ENCODE results near the gene WDR3.
"Not testable (repeated sequence)": the region's sequence is repeated elsewhere in the genome, so short reads cannot be mapped to it uniquely, and the experiment has no call there.

WDR3 gene

DNA sequence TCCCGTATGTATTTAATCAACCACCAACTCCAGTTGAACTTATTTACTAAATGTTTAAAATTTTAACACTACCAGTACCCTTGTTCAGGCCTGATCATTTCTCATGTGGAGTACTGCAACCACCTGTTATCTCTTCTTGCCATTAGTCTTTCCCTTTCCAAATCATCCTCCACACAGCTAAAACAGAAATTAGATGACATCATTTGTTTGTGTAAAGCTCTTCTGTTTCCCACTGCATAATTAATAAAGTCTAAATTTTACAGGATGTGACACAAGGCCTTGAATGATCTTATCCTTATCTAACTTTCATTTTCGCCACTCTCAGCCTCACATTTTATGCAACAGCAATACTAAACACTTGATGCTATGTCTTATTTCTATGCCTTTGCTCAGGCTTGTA is 24.5 kb upstream of the WDR3 start:
- Histone ChIP-seq H3K56ac (ENCODE audit: low read length) (no peak overlapping the region), H3K4me3 (ENCODE audit: low read length) (no peak overlapping the region), H3K4ac (ENCODE audit: low read depth, low read length) (no peak overlapping the region), H2BK120ac (ENCODE audit: low read depth, low read length) (no peak overlapping the region), H4K8ac (ENCODE audit: low read depth, low read length) (no peak overlapping the region), H3K18ac (ENCODE audit: low read length) (no peak overlapping the region), H2BK15ac (replicated peaks; ENCODE audit: low read depth) (no peak overlapping the region), H3K4me1 (ENCODE audit: control insufficient read depth, low read depth, low read length) (no peaks in the 10 kb centered on the region), H3K27me3 (ENCODE audit: insufficient read depth, low read length, poor library complexity) (no peaks in the 10 kb centered on the region), H3K9ac (ENCODE audit: low read length) (no peak overlapping the region), H2BK5ac (ENCODE audit: low read length) (no peak overlapping the region), H3K23ac (ENCODE audit: low read length) (no peak overlapping the region), H4K5ac (ENCODE audit: low read length) (no peak overlapping the region), H3K27ac (ENCODE audit: low read depth, low read length) (no peak overlapping the region), H3K36me3 (ENCODE audit: control insufficient read depth, insufficient read depth, low read length) (no peaks in the 10 kb centered on the region), H3K4me2 (ENCODE audit: low read length) (no peak overlapping the region), H3K79me1 (ENCODE audit: low read length) (no peaks in the 10 kb centered on the region), H2AK5ac (ENCODE audit: low read length) (no peak overlapping the region), H3K79me2 (ENCODE audit: control insufficient read depth, insufficient read depth, low read length) (no peaks in the 10 kb centered on the region)
- DNase-seq = no peak
- no CpG with 5 or more reads among the region's 2 CpGs for WGBS (ENCODE audit: extremely low coverage, insufficient coverage, low lambda C conversion rate)

DNA sequence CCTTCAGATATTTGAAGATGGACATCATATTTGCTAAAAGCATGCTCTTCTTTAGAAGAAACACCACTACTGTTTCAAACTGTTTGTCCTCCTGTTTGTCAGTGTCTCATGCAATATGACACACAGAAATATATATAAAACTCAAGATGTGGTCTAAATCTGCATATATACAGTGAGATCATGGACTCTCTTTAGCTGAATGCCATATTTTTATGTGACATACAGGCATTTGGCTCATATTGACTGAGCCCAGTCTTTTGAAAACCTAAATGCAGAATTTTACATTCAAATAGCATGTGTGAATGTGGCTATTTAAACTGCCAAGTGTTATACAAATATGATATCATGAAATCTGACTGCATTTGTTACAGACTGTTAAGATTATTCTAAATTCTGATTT is 18.5 kb upstream of the WDR3 start:
- no peak overlapping the region for H2BK120ac ChIP-seq (ENCODE audit: low read depth, low read length)
- no peak overlapping the region for H3K4ac ChIP-seq (ENCODE audit: low read depth, low read length)
- no peak overlapping the region for H2BK5ac ChIP-seq (ENCODE audit: low read length)
- no peak overlapping the region for H3K27ac ChIP-seq (ENCODE audit: low read depth, low read length)
- H3K56ac ChIP-seq (ENCODE audit: low read length) = no peak overlapping the region
- no peak for DNase-seq
- H4K5ac ChIP-seq (ENCODE audit: low read length) = no peak overlapping the region
- H3K36me3 ChIP-seq (ENCODE audit: control insufficient read depth, insufficient read depth, low read length) = no peaks in the 10 kb centered on the region
- no peak overlapping the region for H2BK15ac ChIP-seq (replicated peaks; ENCODE audit: low read depth)
- H3K9ac ChIP-seq (ENCODE audit: low read length) = no peak overlapping the region
- no peak overlapping the region for H3K23ac ChIP-seq (ENCODE audit: low read length)
- no peaks in the 10 kb centered on the region for H3K27me3 ChIP-seq (ENCODE audit: insufficient read depth, low read length, poor library complexity)
- no peaks in the 10 kb centered on the region for H3K4me1 ChIP-seq (ENCODE audit: control insufficient read depth, low read depth, low read length)
- no peaks in the 10 kb centered on the region for H3K79me2 ChIP-seq (ENCODE audit: control insufficient read depth, insufficient read depth, low read length)
- H3K79me1 ChIP-seq (ENCODE audit: low read length) = no peaks in the 10 kb centered on the region
- H3K4me2 ChIP-seq (ENCODE audit: low read length) = no peak overlapping the region
- no peak overlapping the region for H4K8ac ChIP-seq (ENCODE audit: low read depth, low read length)
- no peak overlapping the region for H3K4me3 ChIP-seq (ENCODE audit: low read length)
- no peak overlapping the region for H2AK5ac ChIP-seq (ENCODE audit: low read length)
- H3K18ac ChIP-seq (ENCODE audit: low read length) = no peak overlapping the region

DNA sequence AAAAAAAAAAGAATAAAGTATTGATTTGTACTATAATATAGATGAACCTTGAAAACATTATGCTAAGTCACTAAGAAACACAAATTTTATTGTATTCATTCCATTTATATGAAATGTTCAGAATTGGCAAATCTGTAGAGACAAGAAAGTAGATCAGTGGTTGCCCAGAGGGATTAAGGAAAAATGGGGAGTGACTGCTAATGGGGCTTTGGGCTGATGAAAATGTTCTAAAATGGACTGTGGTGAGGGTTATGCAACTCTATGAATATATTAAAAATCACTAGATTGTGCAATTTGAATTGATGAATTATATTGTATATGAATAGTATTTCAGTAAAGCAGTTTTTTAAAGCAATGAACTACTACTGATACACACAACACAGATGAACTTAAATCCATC is 10.2 kb upstream of the WDR3 start:
- Histone ChIP-seq H3K79me2 (ENCODE audit: control insufficient read depth, insufficient read depth, low read length) (peaks cover 1% of the 10 kb centered on the region), H2AK5ac (ENCODE audit: low read length) (no peak overlapping the region), H2BK120ac (ENCODE audit: low read depth, low read length) (no peak overlapping the region), H2BK15ac (replicated peaks; ENCODE audit: low read depth) (no peak overlapping the region), H3K4me3 (ENCODE audit: low read length) (no peak overlapping the region), H3K4me2 (ENCODE audit: low read length) (no peak overlapping the region), H3K36me3 (ENCODE audit: control insufficient read depth, insufficient read depth, low read length) (peaks cover 2% of the 10 kb centered on the region), H3K4me1 (ENCODE audit: control insufficient read depth, low read depth, low read length) (no peaks in the 10 kb centered on the region), H3K18ac (ENCODE audit: low read length) (no peak overlapping the region), H3K27me3 (ENCODE audit: insufficient read depth, low read length, poor library complexity) (no peaks in the 10 kb centered on the region), H4K5ac (ENCODE audit: low read length) (no peak overlapping the region), H3K27ac (ENCODE audit: low read depth, low read length) (no peak overlapping the region), H3K4ac (ENCODE audit: low read depth, low read length) (no peak overlapping the region), H3K23ac (ENCODE audit: low read length) (no peak overlapping the region), H3K79me1 (ENCODE audit: low read length) (peaks cover 7% of the 10 kb centered on the region), H3K56ac (ENCODE audit: low read length) (no peak overlapping the region), H2BK5ac (ENCODE audit: low read length) (no peak overlapping the region), H3K9ac (ENCODE audit: low read length) (no peak overlapping the region), H4K8ac (ENCODE audit: low read depth, low read length) (no peak overlapping the region)
- no peak for DNase-seq

DNA sequence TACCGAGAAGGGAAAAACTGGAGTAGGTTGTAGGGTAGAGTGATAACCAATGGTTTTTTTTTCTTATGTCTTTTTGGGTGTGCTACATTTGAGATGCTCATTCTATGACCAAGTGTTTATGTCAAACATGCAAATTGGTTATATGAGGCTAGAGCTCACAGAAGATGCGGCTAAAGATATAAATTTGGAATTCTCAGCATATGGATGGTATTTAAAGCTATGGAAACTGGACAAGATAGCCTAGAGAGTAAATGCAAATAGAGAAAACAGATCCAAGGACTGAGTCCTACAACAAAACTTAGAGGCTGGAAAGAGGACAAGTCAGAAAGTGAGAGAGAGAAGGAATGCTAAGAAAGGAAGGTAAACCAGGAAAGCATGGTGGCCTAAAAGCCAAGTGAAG is 7.5 kb upstream of the WDR3 start:
- Histone ChIP-seq H3K23ac (ENCODE audit: low read length) (no peak overlapping the region), H2AK5ac (ENCODE audit: low read length) (no peak overlapping the region), H3K4me3 (ENCODE audit: low read length) (no peak overlapping the region), H3K79me1 (ENCODE audit: low read length) (peaks cover 8% of the 10 kb centered on the region), H2BK5ac (ENCODE audit: low read length) (no peak overlapping the region), H3K4ac (ENCODE audit: low read depth, low read length) (no peak overlapping the region), H4K5ac (ENCODE audit: low read length) (no peak overlapping the region), H3K79me2 (ENCODE audit: control insufficient read depth, insufficient read depth, low read length) (peaks cover 1% of the 10 kb centered on the region), H3K4me2 (ENCODE audit: low read length) (no peak overlapping the region), H2BK120ac (ENCODE audit: low read depth, low read length) (no peak overlapping the region), H3K27ac (ENCODE audit: low read depth, low read length) (no peak overlapping the region), H3K36me3 (ENCODE audit: control insufficient read depth, insufficient read depth, low read length) (no peaks in the 10 kb centered on the region), H3K4me1 (ENCODE audit: control insufficient read depth, low read depth, low read length) (no peaks in the 10 kb centered on the region), H3K9ac (ENCODE audit: low read length) (no peak overlapping the region), H3K56ac (ENCODE audit: low read length) (no peak overlapping the region), H3K27me3 (ENCODE audit: insufficient read depth, low read length, poor library complexity) (no peaks in the 10 kb centered on the region), H4K8ac (ENCODE audit: low read depth, low read length) (no peak overlapping the region), H3K18ac (ENCODE audit: low read length) (no peak overlapping the region), H2BK15ac (replicated peaks; ENCODE audit: low read depth) (no peak overlapping the region)
- WGBS (ENCODE audit: extremely low coverage, insufficient coverage, low lambda C conversion rate) = no CpG with 5 or more reads among the region's 2 CpGs
- DNase-seq = no peak

DNA sequence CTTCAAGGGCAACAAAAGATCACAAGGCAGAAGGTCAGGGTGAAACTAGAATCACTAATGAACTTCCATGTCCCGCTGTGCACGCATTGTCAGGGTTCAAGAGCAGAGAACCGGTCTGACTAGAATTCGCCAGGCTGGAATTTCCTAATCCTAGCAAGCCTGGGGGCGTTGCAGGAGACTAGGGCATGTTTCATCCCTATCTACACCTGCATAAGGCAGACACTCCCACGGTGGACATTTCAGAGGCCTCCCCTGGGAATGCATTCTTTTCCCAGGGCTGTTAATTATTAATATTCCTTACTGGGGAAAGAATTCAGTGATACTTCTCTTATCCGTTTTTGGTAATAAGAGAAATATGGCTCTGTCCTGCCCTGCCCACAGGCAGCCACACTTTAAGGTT is 6.8 kb upstream of the WDR3 start:
- H3K4me3 ChIP-seq (ENCODE audit: low read length); DNase-seq; H2AK5ac ChIP-seq (ENCODE audit: low read length); H3K27ac ChIP-seq (ENCODE audit: low read depth, low read length); H3K79me2 ChIP-seq (ENCODE audit: control insufficient read depth, insufficient read depth, low read length); H3K18ac ChIP-seq (ENCODE audit: low read length); H3K27me3 ChIP-seq (ENCODE audit: insufficient read depth, low read length, poor library complexity); H3K4ac ChIP-seq (ENCODE audit: low read depth, low read length); H3K23ac ChIP-seq (ENCODE audit: low read length); H2BK120ac ChIP-seq (ENCODE audit: low read depth, low read length); H4K5ac ChIP-seq (ENCODE audit: low read length); H4K8ac ChIP-seq (ENCODE audit: low read depth, low read length); H2BK5ac ChIP-seq (ENCODE audit: low read length); H3K4me1 ChIP-seq (ENCODE audit: control insufficient read depth, low read depth, low read length); H3K36me3 ChIP-seq (ENCODE audit: control insufficient read depth, insufficient read depth, low read length); H3K9ac ChIP-seq (ENCODE audit: low read length); H3K56ac ChIP-seq (ENCODE audit: low read length); H3K79me1 ChIP-seq (ENCODE audit: low read length); H2BK15ac ChIP-seq (replicated peaks; ENCODE audit: low read depth); H3K4me2 ChIP-seq (ENCODE audit: low read length): not testable (repeated sequence)
- WGBS (ENCODE audit: extremely low coverage, insufficient coverage, low lambda C conversion rate) = no CpG with 5 or more reads among the region's 7 CpGs

DNA sequence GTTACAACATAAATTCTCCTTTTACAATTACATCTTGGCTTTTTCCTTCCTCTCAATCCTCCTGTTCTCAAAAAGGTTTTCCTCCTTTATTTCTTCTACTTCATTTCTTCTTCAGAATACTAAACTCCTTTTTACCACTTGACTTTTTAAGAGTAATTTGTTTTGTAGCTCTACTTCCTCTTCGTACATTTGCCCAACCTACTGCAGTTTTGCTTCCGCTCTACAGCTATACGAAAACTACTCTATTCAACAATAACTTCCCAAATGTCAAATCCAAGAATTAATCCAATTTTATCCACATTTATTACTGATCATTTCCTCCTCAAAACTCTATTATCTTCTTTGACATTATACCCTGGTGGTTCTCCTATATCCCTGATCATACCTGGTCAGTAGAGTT is 3.6 kb upstream of the WDR3 start:
- no peak overlapping the region for H2BK5ac ChIP-seq (ENCODE audit: low read length)
- no peak overlapping the region for H3K18ac ChIP-seq (ENCODE audit: low read length)
- no peak overlapping the region for H3K4ac ChIP-seq (ENCODE audit: low read depth, low read length)
- no peak overlapping the region for H3K4me3 ChIP-seq (ENCODE audit: low read length)
- H2BK120ac ChIP-seq (ENCODE audit: low read depth, low read length) = no peak overlapping the region
- no peak overlapping the region for H2BK15ac ChIP-seq (replicated peaks; ENCODE audit: low read depth)
- no peak overlapping the region for H3K4me2 ChIP-seq (ENCODE audit: low read length)
- no peak overlapping the region for H3K9ac ChIP-seq (ENCODE audit: low read length)
- DNase-seq = no peak
- no peak overlapping the region for H3K56ac ChIP-seq (ENCODE audit: low read length)
- peaks cover 2% of the 10 kb centered on the region for H3K4me1 ChIP-seq (ENCODE audit: control insufficient read depth, low read depth, low read length)
- no peaks in the 10 kb centered on the region for H3K36me3 ChIP-seq (ENCODE audit: control insufficient read depth, insufficient read depth, low read length)
- no peak overlapping the region for H3K27ac ChIP-seq (ENCODE audit: low read depth, low read length)
- H3K79me2 ChIP-seq (ENCODE audit: control insufficient read depth, insufficient read depth, low read length) = peaks cover 19% of the 10 kb centered on the region
- H3K79me1 ChIP-seq (ENCODE audit: low read length) = peaks cover 13% of the 10 kb centered on the region
- H3K23ac ChIP-seq (ENCODE audit: low read length) = no peak overlapping the region
- H3K27me3 ChIP-seq (ENCODE audit: insufficient read depth, low read length, poor library complexity) = no peaks in the 10 kb centered on the region
- no peak overlapping the region for H2AK5ac ChIP-seq (ENCODE audit: low read length)
- H4K5ac ChIP-seq (ENCODE audit: low read length) = no peak overlapping the region
- H4K8ac ChIP-seq (ENCODE audit: low read depth, low read length) = no peak overlapping the region
- WGBS (ENCODE audit: extremely low coverage, insufficient coverage, low lambda C conversion rate) = 100% methylated on average over 2 of the region's 3 CpGs
